ENCODE results near the gene NISCH.
"Not testable (repeated sequence)": the region's sequence is repeated elsewhere in the genome, so short reads cannot be mapped to it uniquely, and the experiment has no call there.

GRCh38 chr3:52526671-52527038 is 71.3 kb downstream of the NISCH start:
- not testable (repeated sequence) for TF ChIP-seq EZH2phosphoT487 (IDR thresholded peaks at IDR 0.05; ENCODE audit: borderline replicate concordance); CTCF (conservative IDR thresholded peaks at IDR 0.05; ENCODE audit: low read length)
